Liver (tissue), 3 donors: ENCODE measurements around the gene HORMAD2.

ENCODE experiments used
- RAD21 ChIP-seq, 2 donors: IDR thresholded peaks; 2 replicates each; pipeline ENCODE4 v1.6.1; 2016; ENCODE audit warnings: antibody characterized with exemption in 2 of 2, mild to moderate bottlenecking in 2 of 2
- TF ChIP-seq, protein P1 (sequence below): fragments of 150-350 bp; IDR thresholded peaks from 2 replicates; pipeline ENCODE4 v1.5.1; 2017; ENCODE audit warnings: improper control_type of control experiment, low read depth, low read length; ENCODE audit not compliant: missing input control
- TF ChIP-seq, protein P2 (sequence below): IDR thresholded peaks from 2 replicates; pipeline ENCODE4 v1.6.1; 2016; ENCODE audit warnings: antibody characterized with exemption
- donor health status: healthy.
- donor health status: healthy.

DNA sequence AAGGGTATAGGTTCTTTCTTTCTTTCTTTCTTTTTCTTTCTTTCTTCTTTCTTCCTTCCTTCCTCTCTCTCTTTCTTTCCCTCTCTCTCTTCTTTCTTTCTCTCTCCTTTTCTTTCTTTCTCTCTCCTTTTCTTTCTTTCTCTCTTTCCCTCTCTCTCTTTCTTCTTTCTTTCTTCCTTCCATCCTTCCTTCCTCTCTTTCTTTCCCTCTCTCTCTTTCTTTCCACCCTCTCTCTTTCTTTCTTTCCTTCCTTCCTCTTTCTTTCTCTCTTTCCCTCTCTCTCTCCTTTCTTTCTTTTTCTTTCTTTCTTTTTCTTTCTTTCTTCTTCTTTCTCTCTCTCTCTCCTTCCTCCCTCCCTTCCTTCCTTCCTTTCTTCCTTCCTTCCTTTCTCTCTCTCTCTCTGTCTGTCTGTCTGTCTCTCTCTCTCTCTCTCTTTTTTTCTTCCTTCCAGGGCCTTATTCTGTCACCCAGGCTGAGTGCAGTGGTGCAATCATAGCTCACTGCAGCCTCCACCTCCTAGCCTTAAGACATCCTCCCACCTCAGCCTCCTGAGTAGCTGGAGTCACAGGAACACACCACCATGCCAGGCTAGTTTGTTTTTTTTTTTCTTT, 139.5 kb downstream of the HORMAD2 start:
- TF ChIP-seq RAD21 (IDR thresholded peaks at IDR 0.05), result no peak
- TF ChIP-seq, protein P1, sequence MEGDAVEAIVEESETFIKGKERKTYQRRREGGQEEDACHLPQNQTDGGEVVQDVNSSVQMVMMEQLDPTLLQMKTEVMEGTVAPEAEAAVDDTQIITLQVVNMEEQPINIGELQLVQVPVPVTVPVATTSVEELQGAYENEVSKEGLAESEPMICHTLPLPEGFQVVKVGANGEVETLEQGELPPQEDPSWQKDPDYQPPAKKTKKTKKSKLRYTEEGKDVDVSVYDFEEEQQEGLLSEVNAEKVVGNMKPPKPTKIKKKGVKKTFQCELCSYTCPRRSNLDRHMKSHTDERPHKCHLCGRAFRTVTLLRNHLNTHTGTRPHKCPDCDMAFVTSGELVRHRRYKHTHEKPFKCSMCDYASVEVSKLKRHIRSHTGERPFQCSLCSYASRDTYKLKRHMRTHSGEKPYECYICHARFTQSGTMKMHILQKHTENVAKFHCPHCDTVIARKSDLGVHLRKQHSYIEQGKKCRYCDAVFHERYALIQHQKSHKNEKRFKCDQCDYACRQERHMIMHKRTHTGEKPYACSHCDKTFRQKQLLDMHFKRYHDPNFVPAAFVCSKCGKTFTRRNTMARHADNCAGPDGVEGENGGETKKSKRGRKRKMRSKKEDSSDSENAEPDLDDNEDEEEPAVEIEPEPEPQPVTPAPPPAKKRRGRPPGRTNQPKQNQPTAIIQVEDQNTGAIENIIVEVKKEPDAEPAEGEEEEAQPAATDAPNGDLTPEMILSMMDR, result no peak
- TF ChIP-seq, protein P2, sequence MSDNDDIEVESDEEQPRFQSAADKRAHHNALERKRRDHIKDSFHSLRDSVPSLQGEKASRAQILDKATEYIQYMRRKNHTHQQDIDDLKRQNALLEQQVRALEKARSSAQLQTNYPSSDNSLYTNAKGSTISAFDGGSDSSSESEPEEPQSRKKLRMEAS, result no peak
